Neural cell (in vitro differentiated cells): ENCODE data around the gene TOR2A. TPM values are rescaled to one million over a fixed set of nuclear protein-coding genes. Genes with fewer than 3 reads are reported as not detected.

Source experiments
- H2AFZ ChIP-seq: fragments of 200-600, 300-800 bp; sonication (generic), shearing (Covaris generic); 2 replicates; pipeline ENCODE4 v1.6.0; 2014; ENCODE audit warnings: low read depth, mild to moderate bottlenecking, antibody characterized with exemption, low read length, moderate library complexity
- H3F3A ChIP-seq: fragments of 200-600 bp; shearing (Covaris generic); 2 replicates; pipeline ENCODE4 v1.6.1; 2016; ENCODE audit warnings: mild to moderate bottlenecking, moderate library complexity, mixed read lengths, antibody characterized with exemption, low read length; ENCODE audit not compliant: insufficient read depth, poor library complexity, severe bottlenecking
- H3K27ac ChIP-seq: fragments of 200-600, 300-800 bp; sonication (generic), shearing (Covaris generic); 2 replicates; pipeline ENCODE4 v1.5.1; 2014; ENCODE audit warnings: mild to moderate bottlenecking, low read length, moderate library complexity
- H3K27me3 ChIP-seq: fragments of 300-800, 200-600 bp; sonication (generic), shearing (Covaris generic); 2 replicates; pipeline ENCODE4 v1.6.0; 2014; ENCODE audit warnings: mild to moderate bottlenecking, low read depth, low read length, moderate library complexity; ENCODE audit not compliant: insufficient read depth
- H3K36me3 ChIP-seq: fragments of 300-800, 200-600 bp; sonication (generic), shearing (Covaris generic); 2 replicates; pipeline ENCODE4 v1.5.1; 2014; ENCODE audit warnings: mild to moderate bottlenecking, antibody characterized with exemption, low read length, moderate library complexity; ENCODE audit not compliant: insufficient read depth
- H3K4me2 ChIP-seq: fragments of 300-800, 200-600 bp; sonication (generic), shearing (Covaris generic); 2 replicates; pipeline ENCODE4 v1.6.0; 2014; ENCODE audit warnings: mild to moderate bottlenecking, low read length
- H3K4me3 ChIP-seq: fragments of 300-800, 200-600 bp; sonication (generic), shearing (Covaris generic); 2 replicates; pipeline ENCODE4 v1.5.1; 2014; ENCODE audit warnings: mild to moderate bottlenecking, low read length, moderate library complexity
- H3K79me2 ChIP-seq: fragments of 200-600 bp; shearing (Covaris generic); replicated peaks from 2 replicates; pipeline ENCODE4 v1.6.0; 2014; ENCODE audit warnings: mild to moderate bottlenecking, low read length, moderate library complexity; ENCODE audit not compliant: insufficient read depth
- H3K9ac ChIP-seq: fragments of 300-800, 200-600 bp; sonication (generic), shearing (Covaris generic); 2 replicates; pipeline ENCODE4 v1.6.1; 2016; ENCODE audit warnings: mild to moderate bottlenecking, low read length, mixed read lengths
- H3K9me2 ChIP-seq: fragments of 200-600 bp; shearing (Covaris generic); 2 replicates; pipeline ENCODE4 v1.6.1; 2016; ENCODE audit warnings: mild to moderate bottlenecking, low read length, mixed read lengths; ENCODE audit not compliant: insufficient read depth
- H3K9me3 ChIP-seq: fragments of 200-600, 300-800 bp; sonication (generic), shearing (Covaris generic); 2 replicates; pipeline ENCODE4 v1.6.1; 2016; ENCODE audit warnings: mild to moderate bottlenecking, mixed run types, low read length, moderate library complexity, mixed read lengths
- H4K20me1 ChIP-seq: fragments of 200-600 bp; shearing (Covaris generic); 2 replicates; pipeline ENCODE4 v1.6.1; 2016; ENCODE audit warnings: mild to moderate bottlenecking, mixed run types; ENCODE audit not compliant: insufficient read depth
- EP300 ChIP-seq: fragments of 450-650 bp; conservative IDR thresholded peaks from 2 replicates; pipeline ENCODE4 v1.6.1; 2014; ENCODE audit warnings: antibody characterized with exemption, mild to moderate bottlenecking, moderate library complexity; ENCODE audit not compliant: poor library complexity, severe bottlenecking
- EZH2 ChIP-seq: fragments of 200-600, 300-800 bp; shearing (Covaris generic), sonication (generic); IDR thresholded peaks from 2 replicates; pipeline ENCODE4 v1.6.1; 2014; ENCODE audit warnings: antibody characterized with exemption, low read length, borderline replicate concordance, mild to moderate bottlenecking; ENCODE audit not compliant: insufficient read depth, poor library complexity, severe bottlenecking
- MXI1 ChIP-seq: fragments of 450-650 bp; conservative IDR thresholded peaks from 2 replicates; pipeline ENCODE4 v1.6.1; 2014; ENCODE audit warnings: antibody characterized with exemption, mild to moderate bottlenecking; ENCODE audit not compliant: poor library complexity, severe bottlenecking
- POLR2AphosphoS5 ChIP-seq: IDR thresholded peaks from 2 replicates; pipeline ENCODE4 v1.6.1; 2012
- RAD21 ChIP-seq: fragments of 450-650 bp; conservative IDR thresholded peaks from 2 replicates; pipeline ENCODE4 v1.6.1; 2014; ENCODE audit warnings: antibody characterized with exemption, mild to moderate bottlenecking, moderate library complexity
- SMC3 ChIP-seq: fragments of 450-650 bp; conservative IDR thresholded peaks from 2 replicates; pipeline ENCODE4 v1.6.1; 2014; ENCODE audit warnings: antibody characterized with exemption, mild to moderate bottlenecking, moderate library complexity; ENCODE audit not compliant: poor library complexity
- TAF1 ChIP-seq: IDR thresholded peaks from 2 replicates; pipeline ENCODE4 v1.6.1; 2012; ENCODE audit warnings: low read depth
- polyA plus RNA-seq: library from polyadenylated mRNA; depleted of rRNA; stranded (reverse); fragments of >200 nt; gene quantifications from 2 replicates; pipeline ENCODE4 v1.2.3, GENCODE V29; 2014
- TF ChIP-seq, protein P1 (sequence below): IDR thresholded peaks from 2 replicates; pipeline ENCODE4 v1.6.1; 2012; ENCODE audit warnings: borderline replicate concordance
- TF ChIP-seq, protein P2 (sequence below): fragments of 450-650 bp; IDR thresholded peaks from 2 replicates; pipeline ENCODE4 v1.5.1; 2014; ENCODE audit warnings: antibody characterized with exemption, mild to moderate bottlenecking, moderate library complexity; ENCODE audit not compliant: poor library complexity, severe bottlenecking

TOR2A gene
- polyA plus RNA-seq, 1 donor from 2014 or later = 59.7 TPM

DNA sequence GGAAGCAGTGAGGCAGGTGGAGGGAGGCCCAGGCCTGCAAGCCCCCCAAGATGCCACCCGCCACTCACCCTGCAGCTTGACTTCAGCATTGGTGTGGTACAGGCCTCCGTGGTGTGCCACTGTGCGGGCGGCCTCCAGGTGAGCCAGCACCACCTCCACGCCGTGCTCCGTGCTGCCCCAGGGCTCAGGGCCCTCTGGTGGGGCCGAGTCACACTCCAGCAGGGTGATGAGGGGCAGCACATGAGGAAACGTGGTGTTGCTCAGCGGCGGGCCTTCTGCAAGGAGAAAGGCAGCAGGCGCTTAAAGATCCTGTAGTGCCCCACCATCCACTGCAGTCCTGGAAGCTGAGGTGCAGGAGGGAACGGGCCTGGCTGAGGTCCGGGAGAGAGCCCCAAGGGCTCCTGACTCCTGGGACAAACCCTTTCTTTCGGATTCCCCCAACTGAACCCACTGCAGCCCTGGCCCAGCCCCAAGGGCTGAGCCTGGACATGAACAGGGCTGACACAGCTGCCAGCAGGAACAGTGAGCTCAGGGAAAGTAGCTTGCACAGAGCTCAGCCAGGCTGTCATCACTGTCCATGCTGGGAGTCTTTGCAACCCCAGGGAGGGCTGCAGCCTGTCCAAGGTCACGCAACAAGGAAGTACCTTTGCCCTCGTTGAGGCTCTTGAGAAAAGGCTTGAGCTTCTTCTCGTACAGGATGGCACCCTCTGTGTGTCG, 4.7 kb upstream of the TOR2A start:
- no peak overlapping the region for H3K4me2 ChIP-seq

DNA sequence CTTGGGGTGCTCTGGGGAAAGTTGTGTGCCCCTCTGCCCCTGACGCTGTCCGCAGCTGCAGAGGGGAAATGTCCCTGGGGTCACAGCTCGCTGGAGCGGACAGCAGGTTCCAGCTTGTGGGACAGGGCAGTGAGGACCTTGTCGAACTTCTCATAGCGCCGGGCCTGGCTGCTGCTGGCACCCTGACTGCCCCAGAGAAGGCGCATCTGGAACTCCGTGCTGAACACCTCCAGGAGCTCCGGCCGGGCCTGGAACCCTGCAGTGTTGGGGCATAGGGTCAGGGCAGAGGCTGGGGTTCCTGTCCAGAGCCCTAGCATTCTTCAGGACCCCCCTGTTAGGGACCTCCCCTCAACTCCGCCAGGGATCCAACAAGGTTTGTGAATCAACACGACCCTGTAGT, 3.6 kb upstream of the TOR2A start:
- Histone ChIP-seq H3K9me2 (no peaks in the 10 kb centered on the region), H3K4me3 (no peak overlapping the region), H3K4me2 (no peak overlapping the region), H3K27ac (no peak overlapping the region), H2AFZ (no peak overlapping the region), H3K79me2 (peaks cover 3% of the 10 kb centered on the region), H4K20me1 (no peaks in the 10 kb centered on the region), H3K9ac (no peak overlapping the region), H3K27me3 (no peaks in the 10 kb centered on the region), H3F3A (no peaks in the 10 kb centered on the region), H3K36me3 (no peaks in the 10 kb centered on the region), H3K9me3 (no peaks in the 10 kb centered on the region)
- no peak for TF ChIP-seq EZH2
- TF ChIP-seq SMC3 = no peak
- TF ChIP-seq, protein P1, sequence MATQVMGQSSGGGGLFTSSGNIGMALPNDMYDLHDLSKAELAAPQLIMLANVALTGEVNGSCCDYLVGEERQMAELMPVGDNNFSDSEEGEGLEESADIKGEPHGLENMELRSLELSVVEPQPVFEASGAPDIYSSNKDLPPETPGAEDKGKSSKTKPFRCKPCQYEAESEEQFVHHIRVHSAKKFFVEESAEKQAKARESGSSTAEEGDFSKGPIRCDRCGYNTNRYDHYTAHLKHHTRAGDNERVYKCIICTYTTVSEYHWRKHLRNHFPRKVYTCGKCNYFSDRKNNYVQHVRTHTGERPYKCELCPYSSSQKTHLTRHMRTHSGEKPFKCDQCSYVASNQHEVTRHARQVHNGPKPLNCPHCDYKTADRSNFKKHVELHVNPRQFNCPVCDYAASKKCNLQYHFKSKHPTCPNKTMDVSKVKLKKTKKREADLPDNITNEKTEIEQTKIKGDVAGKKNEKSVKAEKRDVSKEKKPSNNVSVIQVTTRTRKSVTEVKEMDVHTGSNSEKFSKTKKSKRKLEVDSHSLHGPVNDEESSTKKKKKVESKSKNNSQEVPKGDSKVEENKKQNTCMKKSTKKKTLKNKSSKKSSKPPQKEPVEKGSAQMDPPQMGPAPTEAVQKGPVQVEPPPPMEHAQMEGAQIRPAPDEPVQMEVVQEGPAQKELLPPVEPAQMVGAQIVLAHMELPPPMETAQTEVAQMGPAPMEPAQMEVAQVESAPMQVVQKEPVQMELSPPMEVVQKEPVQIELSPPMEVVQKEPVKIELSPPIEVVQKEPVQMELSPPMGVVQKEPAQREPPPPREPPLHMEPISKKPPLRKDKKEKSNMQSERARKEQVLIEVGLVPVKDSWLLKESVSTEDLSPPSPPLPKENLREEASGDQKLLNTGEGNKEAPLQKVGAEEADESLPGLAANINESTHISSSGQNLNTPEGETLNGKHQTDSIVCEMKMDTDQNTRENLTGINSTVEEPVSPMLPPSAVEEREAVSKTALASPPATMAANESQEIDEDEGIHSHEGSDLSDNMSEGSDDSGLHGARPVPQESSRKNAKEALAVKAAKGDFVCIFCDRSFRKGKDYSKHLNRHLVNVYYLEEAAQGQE = no peak
- no peak for TF ChIP-seq EP300
- no peak for TF ChIP-seq TAF1
- no peak for TF ChIP-seq RAD21
- no peak for TF ChIP-seq POLR2AphosphoS5
- no peak for TF ChIP-seq MXI1
- TF ChIP-seq, protein P2, sequence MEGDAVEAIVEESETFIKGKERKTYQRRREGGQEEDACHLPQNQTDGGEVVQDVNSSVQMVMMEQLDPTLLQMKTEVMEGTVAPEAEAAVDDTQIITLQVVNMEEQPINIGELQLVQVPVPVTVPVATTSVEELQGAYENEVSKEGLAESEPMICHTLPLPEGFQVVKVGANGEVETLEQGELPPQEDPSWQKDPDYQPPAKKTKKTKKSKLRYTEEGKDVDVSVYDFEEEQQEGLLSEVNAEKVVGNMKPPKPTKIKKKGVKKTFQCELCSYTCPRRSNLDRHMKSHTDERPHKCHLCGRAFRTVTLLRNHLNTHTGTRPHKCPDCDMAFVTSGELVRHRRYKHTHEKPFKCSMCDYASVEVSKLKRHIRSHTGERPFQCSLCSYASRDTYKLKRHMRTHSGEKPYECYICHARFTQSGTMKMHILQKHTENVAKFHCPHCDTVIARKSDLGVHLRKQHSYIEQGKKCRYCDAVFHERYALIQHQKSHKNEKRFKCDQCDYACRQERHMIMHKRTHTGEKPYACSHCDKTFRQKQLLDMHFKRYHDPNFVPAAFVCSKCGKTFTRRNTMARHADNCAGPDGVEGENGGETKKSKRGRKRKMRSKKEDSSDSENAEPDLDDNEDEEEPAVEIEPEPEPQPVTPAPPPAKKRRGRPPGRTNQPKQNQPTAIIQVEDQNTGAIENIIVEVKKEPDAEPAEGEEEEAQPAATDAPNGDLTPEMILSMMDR = no peak

More for the DNA sequence above, 4.7 kb upstream of the TOR2A start:
- Histone ChIP-seq H3K9me2 (no peaks in the 10 kb centered on the region), H3K4me3 (no peak overlapping the region), H3F3A (no peaks in the 10 kb centered on the region), H2AFZ (no peak overlapping the region), H3K27me3 (no peaks in the 10 kb centered on the region), H3K79me2 (no peaks in the 10 kb centered on the region), H4K20me1 (no peaks in the 10 kb centered on the region), H3K9me3 (no peaks in the 10 kb centered on the region), H3K36me3 (no peaks in the 10 kb centered on the region), H3K9ac (no peak overlapping the region), H3K27ac (no peak overlapping the region)
- no peak for TF ChIP-seq MXI1
